ENCODE measurements around the gene HBM.
"Not testable (repeated sequence)": the region's sequence is repeated elsewhere in the genome, so short reads cannot be mapped to it uniquely, and the experiment has no call there.

GRCh38 chr16:123558-124350 lies 42.0 kb upstream of the HBM start:
- TF ChIP-seq CTCF (IDR thresholded peaks at IDR 0.05; ENCODE audit: insufficient read depth, low read length, poor library complexity, severe bottlenecking); EZH2phosphoT487 (conservative IDR thresholded peaks at IDR 0.05; ENCODE audit: low read length): not testable (repeated sequence)
